ENCODE data around the gene MARK3. TPM values are rescaled to one million over a fixed set of nuclear protein-coding genes. Genes with fewer than 3 reads are reported as not detected.

The MARK3 gene
- total RNA-seq, 4 donors from 2014 or later = 109 to 143 (median 125) TPM

DNA sequence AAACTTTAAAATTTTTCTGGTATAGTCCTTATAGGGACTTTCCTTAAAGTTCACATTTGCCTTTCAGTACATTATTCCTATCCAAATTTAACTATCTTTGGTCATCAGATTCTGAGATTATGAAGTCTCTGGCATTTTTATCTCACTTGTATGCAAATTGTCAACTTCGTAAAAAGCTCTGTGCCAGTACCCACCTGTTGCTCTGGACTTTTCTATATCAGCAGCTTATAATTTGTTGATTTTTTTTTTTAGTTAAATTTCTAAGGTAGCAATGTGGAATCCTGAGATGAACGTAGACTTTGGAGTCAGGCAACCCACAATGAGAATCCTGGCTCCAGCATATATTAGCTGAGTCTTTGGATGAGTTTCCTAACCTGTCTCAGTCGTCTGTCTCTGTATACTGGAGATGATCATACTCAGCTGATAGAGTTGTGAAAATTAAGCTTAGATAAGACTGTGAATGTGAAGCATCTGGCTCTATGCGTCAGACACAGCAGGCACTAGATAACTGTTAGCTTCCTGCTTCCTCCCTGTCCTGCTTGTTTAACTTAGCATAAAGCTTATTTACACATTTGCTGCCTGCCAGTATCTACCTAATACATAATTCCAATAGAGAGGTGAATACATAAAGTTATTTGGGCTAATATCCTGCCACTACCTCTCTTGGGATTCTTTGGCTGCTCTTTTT, 59.8 kb downstream of the MARK3 start:
- H3K4me1 ChIP-seq = peaks cover 0 to 41% (median 3%) of the 10 kb centered on the region in 4 donors
- H3K27me3 ChIP-seq = no peaks in the 10 kb centered on the region
- DNase-seq (ENCODE audit: low spot score in 2 of 2) = no peak
- no peak overlapping the region for H3K27ac ChIP-seq
- TF ChIP-seq CTCF (IDR thresholded peaks at IDR 0.05) (no peak), POLR2A (IDR thresholded peaks at IDR 0.05) (no peak), EP300 (IDR thresholded peaks at IDR 0.05) (no peak)
- 74 to 77% methylated on average over 4 of the region's 4 CpGs for WGBS, 2 donors
- H3K4me3 ChIP-seq = no peak overlapping the region
- H3K36me3 ChIP-seq = peaks cover 0 to under 1% (median 0%) of the 10 kb centered on the region in 3 donors
- H3K9me3 ChIP-seq = no peaks in the 10 kb centered on the region

DNA sequence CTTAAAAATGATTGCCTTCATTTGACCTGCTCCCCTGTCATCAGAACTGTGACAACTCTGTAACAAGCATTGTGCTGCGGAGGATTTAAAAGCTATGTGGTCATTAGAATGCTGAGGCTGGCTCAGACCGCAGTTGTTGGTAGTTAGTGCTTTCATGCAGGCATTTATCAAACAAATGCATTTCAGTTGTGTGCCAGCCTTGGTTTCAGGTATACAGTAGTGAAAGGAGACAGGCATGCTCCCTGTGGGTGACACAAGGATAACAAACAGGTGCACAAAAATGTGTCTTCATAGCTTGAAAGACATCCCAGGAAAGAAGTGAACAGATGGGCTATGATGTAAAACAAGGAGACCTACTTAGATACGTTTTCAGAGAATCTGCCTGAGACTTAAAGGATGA, 60.6 kb downstream of the MARK3 start:
- 62 to 64% methylated on average over 3 of the region's 3 CpGs for WGBS, 2 donors
- H3K27me3 ChIP-seq = no peaks in the 10 kb centered on the region
- no peaks in the 10 kb centered on the region for H3K9me3 ChIP-seq
- peaks cover 0 to 48% (median 3%) of the 10 kb centered on the region in 4 donors for H3K4me1 ChIP-seq
- no peak overlapping the region for H3K4me3 ChIP-seq
- H3K36me3 ChIP-seq = no peaks in the 10 kb centered on the region
- TF ChIP-seq EP300 (IDR thresholded peaks at IDR 0.05) (no peak), POLR2A (IDR thresholded peaks at IDR 0.05) (no peak), CTCF (IDR thresholded peaks at IDR 0.05) (no peak)
- H3K27ac ChIP-seq = no peak overlapping the region
- DNase-seq (ENCODE audit: low spot score in 2 of 2) = no peak

- TF ChIP-seq CTCF (IDR thresholded peaks at IDR 0.05) (no peak), EP300 (IDR thresholded peaks at IDR 0.05) (no peak), POLR2A (IDR thresholded peaks at IDR 0.05) (no peak)
- WGBS, 2 donors = 59 to 70% methylated on average over 2 of the region's 2 CpGs
- H3K4me1 ChIP-seq = peaks cover 0 to 59% (median 3%) of the 10 kb centered on the region in 4 donors
Measured at GRCh38 chr14:103448097-103448496, 62.9 kb downstream of the MARK3 start.

GRCh38 chr14:103449634-103450161, 64.5 kb downstream of the MARK3 start:
- no peaks in the 10 kb centered on the region for H3K36me3 ChIP-seq
- TF ChIP-seq CTCF (IDR thresholded peaks at IDR 0.05) = no peak
- TF ChIP-seq EP300 (IDR thresholded peaks at IDR 0.05) = no peak
- no peak for TF ChIP-seq POLR2A (IDR thresholded peaks at IDR 0.05)
- H3K9me3 ChIP-seq = no peaks in the 10 kb centered on the region
- 69 to 72% methylated on average over 2 of the region's 2 CpGs for WGBS, 2 donors
- H3K27me3 ChIP-seq = no peaks in the 10 kb centered on the region
- no peak overlapping the region for H3K4me3 ChIP-seq
- no peak overlapping the region for H3K27ac ChIP-seq
- peaks cover 0 to 59% (median 3%) of the 10 kb centered on the region in 4 donors for H3K4me1 ChIP-seq
- no peak for DNase-seq (ENCODE audit: low spot score in 2 of 2)

More at GRCh38 chr14:103448097-103448496, 62.9 kb downstream of the MARK3 start:
- DNase-seq (ENCODE audit: low spot score in 2 of 2) = no peak
- Histone ChIP-seq H3K27ac (no peak overlapping the region), H3K27me3 (no peaks in the 10 kb centered on the region), H3K36me3 (no peaks in the 10 kb centered on the region), H3K4me3 (no peak overlapping the region), H3K9me3 (no peaks in the 10 kb centered on the region)

- no peak for DNase-seq (ENCODE audit: low spot score in 2 of 2)
- H3K27me3 ChIP-seq = no peaks in the 10 kb centered on the region
- WGBS, 2 donors = 24 to 25% methylated on average over 2 of the region's 2 CpGs
Measured at GRCh38 chr14:103450416-103450815, 65.2 kb downstream of the MARK3 start.

More at GRCh38 chr14:103450416-103450815, 65.2 kb downstream of the MARK3 start:
- H3K27ac ChIP-seq = no peak overlapping the region
- no peak overlapping the region for H3K4me3 ChIP-seq
- no peak for TF ChIP-seq EP300 (IDR thresholded peaks at IDR 0.05)
- TF ChIP-seq POLR2A (IDR thresholded peaks at IDR 0.05) = no peak
- TF ChIP-seq CTCF (IDR thresholded peaks at IDR 0.05) = no peak
- peaks cover 0 to 55% (median 3%) of the 10 kb centered on the region in 4 donors for H3K4me1 ChIP-seq
- H3K9me3 ChIP-seq = no peaks in the 10 kb centered on the region
- H3K36me3 ChIP-seq = no peaks in the 10 kb centered on the region
